Activated naive CD8-positive, alpha-beta T cell treated with anti-CD3 and anti-CD28 coated beads, Interleukin-2, amount 50 U/mL, for 16 hours (primary cell): ENCODE results near the gene PRRG2.

ENCODE experiments used
- DNase-seq: peaks from one replicate; pipeline ENCODE4 v3.0.0-alpha.2; 2020; ENCODE audit warnings: low read depth, low spot score

The PRRG2 gene

DNA sequence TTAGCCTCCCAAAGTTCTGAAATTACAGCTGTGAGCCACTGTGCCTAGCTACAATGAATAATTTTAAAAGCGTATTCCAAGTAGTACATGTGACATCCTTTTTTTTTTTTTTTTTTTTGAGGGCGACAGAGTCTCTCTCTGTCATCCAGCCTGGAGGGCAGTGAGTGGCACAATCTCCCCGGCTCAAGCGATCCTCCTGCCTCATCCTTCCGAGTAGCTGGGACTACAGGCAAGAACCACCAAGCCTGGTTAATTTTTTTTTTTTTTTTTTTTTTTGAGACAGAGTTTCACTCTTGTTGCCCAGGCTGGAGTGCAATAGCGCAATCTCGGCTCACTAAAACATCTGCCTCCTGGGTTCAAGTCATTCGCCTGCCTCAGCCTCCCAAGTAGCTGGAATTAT is 6.1 kb downstream of the PRRG2 start:
- no peak for DNase-seq

DNA sequence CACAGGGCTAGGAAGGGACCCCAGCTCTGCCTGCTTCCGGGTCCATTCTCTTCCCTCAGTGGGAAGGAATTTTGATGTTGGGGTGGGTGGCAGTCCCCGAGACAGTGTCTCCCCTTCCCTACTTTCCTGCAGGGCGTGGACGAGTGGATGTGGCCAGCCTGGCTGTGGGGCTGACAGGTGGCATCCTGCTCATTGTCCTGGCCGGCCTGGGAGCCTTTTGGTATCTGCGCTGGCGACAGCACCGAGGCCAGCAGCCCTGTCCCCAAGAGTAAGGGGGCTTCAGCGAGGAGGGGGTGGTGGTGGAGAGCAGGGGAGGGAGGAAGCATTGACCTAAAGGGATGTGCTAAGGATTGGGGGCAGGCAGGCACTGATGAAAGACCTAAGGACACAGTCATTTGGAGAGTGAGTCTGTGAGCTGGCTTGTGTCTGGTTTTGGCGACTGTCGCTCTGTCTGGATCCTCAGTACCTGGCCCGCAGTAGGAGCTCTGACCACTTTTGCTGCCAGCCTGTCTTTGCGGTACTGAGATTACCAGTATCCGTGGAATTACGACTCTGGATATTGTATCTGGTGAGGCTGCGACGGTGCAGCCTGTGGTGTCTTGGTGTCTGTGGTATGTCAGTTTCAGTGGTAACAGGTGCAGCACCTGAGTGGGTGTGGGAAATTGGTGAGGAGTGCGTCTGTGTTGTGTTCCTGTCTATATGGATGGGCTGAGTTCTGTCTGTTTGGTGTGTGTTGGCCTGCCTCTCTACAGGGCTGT is 7.4 kb downstream of the PRRG2 start:
- peak; percentile 21 for DNase-seq

DNA sequence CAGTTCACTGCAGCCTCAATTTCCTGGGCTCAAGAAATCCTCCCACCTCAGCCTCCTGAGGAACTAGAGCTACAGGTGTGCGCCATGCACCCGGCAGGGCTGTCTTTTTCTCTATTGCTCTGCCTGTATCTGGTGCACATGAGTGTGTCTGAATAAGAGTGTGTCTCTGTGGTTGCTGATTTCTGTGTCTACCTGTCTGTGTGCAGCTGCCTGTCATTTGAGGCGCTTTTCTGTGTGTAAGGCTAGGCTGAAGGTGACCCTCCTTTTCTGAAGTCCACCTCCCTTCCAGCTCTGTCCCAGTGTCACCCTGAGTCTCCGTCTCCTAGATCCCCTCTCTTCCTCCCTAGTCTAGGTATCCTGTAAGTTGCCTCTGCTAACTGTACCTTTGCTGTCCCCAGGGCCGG is 8.4 kb downstream of the PRRG2 start:
- DNase-seq: no peak

DNA sequence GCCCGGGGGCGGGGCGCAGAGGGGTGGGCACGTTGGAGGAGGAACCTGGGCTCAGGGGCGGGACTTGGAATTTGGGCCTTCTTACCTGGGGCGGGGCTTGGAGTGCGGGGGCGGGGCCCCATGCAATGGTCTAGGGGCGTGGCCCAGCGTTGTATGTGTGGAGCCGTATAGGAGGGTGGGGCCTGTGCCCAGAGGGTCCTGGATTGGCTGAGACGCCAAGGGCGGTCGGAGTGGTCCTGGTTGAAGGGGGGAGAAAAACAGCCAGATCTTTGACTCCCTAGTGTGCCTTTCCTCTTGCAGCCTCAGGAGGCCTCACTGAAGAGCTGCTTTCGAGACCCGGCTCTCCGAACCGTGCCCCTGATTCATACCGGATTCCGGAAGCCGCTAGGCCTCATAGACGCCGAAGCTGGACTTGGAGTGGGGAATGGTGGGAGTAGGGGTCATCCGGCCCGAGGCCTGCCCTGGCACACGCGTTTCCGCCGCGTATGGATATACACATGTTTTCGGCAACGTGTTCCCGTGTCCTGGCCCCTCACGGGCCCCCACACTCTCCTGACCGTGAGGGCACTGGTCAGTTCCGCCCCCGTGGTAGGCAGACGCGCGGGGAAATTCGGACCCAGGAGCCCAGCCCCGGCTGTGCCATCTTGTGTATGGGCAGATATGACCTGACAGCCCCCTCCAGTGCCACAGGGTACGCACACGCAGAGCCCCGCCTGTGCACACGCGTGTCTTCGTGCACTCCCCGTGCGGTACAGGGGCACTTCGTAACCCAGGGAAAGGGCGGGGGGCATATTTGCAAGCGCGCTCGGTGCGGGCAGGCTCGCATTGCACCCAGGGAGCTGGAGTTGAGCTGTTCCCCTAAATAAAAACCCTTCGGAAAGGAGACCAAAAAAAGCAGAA is 9.2 kb downstream of the PRRG2 start:
- peak; percentile 84 for DNase-seq

DNA sequence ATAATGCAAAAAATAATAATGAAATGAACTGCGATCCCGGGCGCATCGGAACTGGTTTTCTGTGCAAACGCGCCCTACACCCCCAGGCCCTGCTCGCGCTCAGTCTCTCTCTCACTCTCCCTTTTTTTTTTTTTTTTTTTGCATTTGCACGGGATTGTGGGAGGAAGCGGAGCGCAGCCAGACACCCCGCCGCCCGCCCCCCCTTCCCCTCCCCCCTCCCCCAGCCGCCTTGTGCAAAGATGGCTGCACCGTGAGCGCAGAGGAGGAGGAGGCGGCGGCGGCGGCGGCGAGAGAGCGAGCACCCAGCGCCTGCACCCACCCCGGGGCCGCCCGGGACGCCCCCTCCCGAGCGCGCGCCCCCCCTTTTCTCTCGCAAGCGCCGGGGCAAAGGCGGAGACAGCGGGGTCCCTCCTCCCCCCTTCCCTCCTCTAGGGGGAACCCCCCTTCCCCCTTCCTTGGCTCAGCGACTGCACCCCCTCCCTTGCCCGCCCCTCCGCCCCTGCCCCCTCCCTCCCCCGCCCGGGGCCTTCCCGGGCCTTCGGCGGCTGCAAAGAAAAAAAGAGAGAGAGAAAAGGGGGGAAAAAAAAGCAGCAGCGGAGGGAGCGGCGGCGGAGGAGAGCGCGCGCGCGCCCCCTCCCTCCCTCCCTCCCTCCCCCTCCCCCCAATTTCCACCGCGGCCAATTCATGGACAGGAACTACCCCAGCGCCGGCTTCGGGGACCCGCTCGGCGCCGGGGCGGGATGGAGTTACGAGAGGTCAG is 10.0 kb downstream of the PRRG2 start, which contains the start of gene PRR12:
Gene PRR12 (plus strand): TSS at position 212 of the 760 bp plus-strand sequence. CDS start 473 bp downstream, at position 685.
- peak; percentile 35 for DNase-seq

DNA sequence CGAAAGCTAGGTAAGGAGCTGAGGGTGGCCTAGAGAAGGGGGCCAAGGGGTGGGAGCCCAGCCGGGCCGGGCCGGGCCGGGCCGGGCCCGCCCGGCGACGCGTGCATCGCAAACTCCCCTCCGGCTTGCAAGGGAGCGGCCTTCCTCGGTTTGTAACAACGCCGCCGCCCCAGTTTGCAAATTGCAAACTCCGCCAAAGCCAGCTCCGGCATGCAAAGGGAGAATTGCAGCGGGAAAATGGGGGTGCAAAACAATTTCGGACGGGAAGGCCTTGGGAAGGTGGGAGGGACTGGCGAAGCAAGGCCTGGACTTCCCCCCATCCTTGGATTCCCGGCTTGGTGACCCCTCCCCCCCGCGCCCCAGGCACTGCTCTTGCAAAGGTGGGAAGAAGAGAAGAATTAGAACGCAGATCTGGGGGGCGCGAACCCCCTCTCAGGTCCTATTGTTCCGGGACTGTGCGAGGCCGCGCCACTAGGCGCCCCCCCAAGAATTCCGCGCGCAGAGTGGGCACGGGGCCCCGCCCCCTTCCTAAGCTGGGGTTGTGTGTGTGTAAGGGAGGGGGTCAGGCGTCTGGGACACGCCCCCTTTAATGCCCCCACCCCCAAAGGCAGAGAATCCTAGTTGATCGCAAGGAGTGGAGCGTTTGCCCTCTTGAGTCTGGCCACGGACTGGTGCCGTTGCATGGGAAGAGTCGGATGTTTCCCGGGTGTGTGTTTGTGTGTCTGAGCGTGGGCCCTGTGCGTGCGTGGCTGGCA is 10.8 kb downstream of the PRRG2 start:
- DNase-seq: no peak

DNA sequence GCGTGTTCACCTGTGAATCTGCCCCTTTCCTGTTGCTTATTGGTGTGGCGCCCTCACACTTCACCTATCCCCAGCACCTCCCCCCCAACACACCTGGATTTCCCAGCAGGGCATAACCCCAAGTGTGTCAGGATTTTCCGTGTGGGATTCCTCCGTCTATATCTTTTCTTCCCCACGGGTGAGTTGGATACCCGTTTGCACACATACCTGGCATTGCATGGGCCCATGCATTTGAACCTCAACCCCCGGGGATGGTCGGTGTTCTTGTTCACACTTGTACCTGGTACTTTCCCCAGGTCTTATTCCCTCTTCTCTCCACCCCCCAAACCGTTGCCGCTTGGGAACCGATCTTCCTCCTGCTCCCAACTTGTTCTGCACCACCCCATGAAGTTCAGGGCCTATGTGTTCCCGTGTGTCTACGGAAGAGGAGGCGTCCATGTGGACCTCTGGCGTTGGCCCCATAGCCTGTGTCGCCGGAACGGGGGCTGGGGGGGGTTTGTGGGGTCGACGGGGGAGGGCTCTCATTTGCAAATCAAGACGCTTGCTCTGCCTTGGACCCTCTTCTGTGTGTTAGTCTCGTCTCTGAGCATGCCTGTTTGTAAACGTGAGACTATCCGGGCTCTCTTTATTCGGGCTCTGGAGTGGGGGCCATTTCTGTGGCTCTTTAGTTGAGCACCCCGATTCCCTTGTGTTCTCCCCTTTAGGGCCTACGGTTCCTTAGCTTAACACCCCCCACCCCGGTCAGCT is 11.5 kb downstream of the PRRG2 start:
- no peak for DNase-seq

DNA sequence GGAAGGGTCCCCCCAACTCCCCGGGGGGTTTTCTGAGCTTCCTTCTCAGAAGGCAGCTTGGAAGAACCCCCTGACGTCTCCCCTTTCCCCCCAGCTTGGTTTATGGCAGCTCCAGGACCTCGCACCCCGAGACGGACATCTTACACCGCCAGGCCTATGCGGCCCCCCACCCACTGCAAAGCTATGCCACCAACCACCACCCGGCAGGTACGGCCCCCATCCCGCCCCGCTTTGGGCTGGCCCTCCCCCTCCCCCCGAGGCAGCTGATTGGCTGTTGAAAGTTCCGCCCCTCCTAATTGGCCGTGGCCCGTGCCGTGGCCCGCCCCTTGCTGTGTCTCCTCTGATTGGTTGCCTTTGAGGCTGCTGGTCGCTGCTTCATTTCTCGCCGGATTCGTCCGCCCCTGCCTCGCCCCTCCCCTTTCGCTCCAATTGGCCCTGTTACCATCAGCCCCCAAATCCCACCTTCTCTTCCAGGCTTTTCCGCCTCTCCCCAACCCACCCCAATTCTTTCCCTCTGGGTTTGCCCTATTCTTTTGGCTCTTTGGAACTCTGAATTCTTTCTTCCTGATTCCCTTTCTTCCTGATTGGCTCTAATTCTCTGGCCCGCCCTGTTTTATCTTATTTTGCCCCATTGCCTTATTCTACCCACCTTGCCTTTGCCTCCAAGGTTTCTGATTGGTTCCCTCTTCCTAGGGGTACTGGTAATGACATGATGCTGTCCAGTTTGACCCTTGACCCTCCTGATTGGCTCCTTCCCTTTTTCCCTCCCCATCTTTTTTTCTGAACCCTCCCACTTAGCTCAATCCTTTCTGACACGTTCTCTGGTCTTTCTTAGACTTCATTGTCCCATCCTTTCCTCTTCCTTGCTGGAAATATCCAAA is 12.4 kb downstream of the PRRG2 start:
- DNase-seq: peak; percentile 91

DNA sequence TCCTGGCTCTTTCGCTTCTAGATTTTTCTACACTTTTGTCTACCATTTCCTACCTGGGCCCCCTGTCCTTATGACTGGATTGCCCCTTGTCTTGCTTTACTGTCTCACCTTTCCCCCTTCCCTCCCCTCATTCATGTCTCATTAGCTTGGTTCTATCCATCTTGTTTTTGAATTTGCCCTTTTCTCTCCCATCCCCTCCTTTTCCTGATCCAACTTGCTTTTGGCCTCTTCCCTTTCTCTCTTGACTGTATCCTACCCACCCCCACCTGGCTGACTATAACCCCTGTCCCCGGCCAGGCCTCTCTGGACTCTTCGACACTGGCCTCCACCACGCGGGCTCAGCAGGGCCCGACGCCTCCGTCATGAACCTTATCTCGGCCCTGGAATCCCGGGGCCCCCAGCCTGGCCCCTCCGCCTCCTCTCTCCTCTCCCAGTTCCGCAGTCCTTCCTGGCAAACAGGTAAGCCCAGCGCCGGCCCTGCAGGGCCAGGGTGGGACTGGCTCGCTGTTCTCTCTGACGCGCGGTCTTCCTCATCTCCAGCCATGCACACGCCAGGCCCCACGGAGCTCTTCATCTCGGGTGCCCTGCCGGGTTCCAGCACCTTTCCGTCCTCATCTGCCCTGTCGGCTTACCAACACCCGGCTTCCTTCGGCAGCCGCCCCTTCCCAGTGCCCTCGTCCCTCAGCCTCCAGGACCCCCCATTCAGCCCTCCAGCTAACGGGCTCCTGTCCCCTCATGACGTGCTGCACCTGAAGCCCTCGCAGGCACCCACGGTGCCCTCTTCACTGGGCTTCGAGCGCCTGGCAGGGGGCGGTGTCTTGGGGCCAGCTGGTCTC is 13.3 kb downstream of the PRRG2 start:
- no peak for DNase-seq

DNA sequence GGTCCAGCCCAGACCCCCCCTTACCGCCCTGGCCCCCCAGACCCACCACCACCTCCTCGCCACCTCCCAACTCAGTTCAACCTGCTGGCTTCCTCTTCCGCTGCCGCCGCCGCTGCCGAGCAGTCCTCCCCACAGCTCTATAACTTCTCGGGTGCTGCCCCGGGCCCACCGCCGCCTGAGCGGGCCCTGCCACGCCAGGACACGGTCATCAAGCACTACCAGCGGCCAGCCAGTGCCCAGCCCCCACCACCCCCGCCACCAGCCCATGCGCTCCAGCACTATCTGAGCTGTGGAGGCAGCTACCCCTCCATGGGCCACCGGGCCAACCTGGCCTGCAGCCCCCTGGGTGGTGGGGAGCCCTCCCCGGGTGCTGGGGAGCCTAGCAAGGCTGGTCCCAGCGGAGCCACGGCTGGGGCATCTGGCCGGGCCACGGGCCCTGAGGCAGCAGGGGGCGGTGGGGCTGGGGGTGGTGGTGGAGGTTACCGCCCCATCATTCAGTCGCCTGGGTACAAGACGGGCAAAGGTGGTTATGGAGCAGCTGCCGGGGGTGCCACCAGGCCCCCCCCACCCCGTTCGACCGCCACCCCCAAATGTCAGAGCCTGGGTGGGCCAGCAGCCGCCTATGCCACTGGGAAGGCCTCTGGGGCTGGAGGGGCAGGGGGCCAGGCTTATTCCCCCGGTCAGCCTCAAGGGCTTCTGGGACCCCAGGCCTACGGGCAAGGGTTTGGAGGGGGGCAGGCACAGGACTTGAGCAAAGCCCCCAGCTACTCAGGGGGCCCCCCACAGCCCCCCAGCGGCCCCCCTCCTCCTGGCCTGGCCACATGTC is 14.1 kb downstream of the PRRG2 start:
- no peak for DNase-seq

DNA sequence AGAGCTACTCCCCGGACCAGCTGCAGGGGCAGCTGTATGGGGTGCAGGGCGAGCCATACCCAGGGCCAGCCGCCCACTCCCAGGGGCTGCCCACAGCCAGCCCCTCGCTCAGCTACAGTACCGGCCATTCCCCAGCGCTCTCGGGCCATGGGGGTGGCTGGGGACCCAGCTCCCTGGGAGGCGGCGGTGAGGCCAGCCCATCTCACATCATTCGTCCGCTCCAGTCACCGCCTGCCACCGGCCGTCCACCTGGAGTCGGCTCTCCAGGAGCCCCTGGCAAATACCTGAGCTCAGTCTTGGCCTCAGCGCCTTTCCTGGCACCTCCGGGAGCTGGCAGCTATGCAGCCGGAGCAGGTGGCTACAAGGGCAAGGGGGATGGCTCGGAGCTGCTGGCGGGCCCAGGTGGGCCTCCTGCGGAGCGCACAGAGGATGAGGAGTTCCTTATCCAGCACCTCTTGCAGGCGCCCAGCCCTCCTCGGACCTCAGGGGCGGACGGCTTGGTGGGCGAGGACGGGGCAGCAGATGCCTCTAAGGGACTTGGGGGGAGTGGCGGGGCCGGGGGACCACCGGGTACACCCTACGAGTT is 14.8 kb downstream of the PRRG2 start:
- DNase-seq: no peak

DNA sequence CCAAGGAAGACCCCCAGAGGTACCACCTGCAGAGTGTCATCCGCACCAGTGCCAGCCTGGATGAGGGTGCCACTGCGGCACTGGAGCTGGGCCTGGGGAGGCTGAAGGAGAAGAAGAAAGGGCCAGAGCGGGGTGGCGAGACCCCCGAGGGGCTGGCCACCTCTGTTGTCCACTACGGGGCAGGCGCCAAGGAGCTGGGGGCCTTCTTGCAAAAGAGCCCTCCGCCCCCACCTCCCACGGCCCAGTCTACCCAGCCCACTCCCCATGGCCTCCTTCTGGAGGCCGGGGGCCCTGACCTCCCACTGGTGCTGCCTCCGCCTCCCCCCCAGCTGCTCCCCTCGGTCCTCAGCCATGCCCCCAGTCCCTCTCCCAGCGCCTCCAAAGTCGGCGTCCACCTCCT is 15.3 kb downstream of the PRRG2 start:
- DNase-seq: no peak

DNA sequence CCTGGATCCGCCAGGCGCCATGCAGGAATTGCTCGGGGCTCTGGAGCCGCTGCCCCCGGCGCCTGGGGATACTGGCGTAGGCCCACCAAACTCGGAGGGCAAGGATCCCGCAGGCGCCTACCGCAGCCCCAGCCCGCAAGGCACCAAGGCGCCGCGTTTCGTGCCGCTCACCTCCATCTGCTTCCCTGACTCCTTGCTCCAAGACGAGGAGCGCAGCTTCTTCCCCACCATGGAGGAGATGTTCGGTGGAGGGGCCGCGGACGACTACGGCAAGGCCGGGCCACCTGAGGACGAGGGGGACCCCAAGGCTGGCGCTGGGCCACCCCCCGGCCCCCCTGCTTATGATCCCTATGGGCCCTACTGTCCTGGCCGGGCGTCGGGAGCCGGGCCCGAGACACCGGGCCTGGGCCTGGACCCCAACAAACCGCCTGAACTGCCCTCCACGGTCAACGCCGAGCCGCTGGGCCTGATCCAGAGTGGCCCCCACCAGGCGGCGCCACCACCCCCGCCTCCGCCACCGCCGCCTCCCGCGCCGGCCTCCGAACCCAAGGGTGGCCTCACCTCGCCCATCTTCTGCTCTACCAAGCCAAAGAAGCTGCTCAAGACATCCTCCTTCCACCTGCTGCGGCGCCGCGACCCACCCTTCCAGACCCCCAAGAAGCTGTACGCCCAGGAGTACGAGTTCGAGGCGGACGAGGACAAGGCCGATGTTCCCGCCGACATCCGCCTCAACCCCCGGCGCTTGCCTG is 16.0 kb downstream of the PRRG2 start:
- no peak for DNase-seq

DNA sequence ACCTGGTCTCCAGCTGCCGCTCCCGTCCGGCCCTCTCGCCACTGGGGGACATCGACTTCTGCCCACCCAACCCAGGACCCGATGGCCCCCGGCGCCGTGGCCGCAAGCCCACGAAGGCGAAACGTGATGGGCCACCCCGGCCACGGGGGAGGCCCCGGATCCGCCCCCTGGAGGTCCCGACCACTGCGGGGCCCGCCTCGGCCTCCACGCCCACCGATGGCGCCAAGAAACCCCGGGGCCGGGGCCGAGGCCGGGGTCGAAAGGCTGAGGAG is 16.5 kb downstream of the PRRG2 start:
- DNase-seq: no peak

DNA sequence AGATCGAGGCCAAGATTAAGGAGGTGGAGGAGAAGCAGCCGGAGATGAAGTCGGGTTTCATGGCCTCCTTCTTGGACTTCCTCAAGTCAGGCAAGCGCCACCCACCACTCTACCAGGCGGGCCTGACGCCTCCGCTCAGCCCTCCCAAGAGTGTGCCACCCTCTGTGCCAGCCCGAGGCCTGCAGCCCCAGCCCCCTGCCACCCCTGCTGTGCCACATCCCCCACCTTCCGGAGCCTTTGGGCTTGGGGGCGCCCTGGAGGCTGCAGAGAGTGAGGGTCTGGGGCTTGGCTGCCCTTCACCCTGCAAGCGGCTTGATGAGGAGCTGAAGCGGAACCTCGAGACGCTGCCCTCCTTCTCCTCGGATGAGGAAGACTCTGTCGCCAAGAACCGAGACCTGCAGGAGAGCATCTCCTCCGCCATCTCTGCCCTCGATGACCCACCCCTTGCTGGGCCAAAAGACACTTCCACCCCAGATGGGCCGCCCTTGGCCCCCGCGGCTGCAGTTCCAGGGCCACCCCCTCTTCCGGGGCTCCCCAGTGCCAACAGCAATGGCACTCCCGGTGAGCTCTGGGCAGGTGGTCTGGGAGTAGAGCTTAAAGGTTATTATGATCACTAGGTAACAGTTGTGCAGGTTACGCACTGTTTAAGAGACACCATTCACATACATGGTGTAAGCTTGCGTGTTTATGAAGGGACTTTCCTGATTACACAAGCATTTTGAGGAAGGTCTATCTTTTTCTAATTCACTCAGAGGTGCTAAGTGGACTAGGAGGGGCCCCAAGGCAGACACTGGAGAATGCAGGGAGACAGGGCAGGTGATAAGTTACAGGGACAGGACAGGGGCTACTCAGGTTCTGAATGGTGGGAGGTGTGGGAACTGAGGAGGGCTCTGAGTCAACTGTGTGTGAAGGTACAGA is 18.5 kb downstream of the PRRG2 start:
- DNase-seq: no peak

DNA sequence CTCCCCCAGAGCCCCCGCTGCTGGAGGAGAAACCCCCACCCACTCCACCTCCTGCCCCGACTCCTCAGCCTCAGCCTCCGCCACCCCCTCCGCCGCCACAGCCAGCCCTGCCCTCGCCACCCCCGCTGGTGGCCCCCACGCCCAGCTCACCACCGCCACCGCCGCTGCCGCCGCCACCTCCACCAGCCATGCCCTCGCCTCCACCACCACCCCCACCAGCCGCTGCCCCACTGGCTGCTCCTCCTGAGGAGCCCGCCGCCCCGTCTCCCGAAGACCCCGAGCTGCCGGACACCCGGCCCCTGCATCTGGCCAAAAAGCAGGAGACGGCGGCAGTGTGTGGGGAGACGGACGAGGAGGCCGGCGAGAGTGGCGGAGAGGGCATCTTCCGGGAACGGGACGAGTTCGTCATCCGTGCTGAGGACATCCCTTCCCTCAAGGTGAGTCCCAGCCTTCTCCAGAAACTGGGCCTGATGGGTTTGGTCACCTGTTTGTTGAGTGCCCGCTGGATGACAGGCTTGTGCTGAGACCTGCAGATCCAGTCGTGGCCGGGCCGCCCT is 20.4 kb downstream of the PRRG2 start:
- DNase-seq: no peak
